Hippocampal formation (tissue), 2 donors: ENCODE measurements around the gene SAC3D1.
A peak's percentile ranks its signal among the peaks of the same experiment; 100 is the strongest.

Experiments
- DNase-seq, 2 donors: peaks; one replicate each; lab custom pipeline; 2025; lab: John Stamatoyannopoulos, UW

The SAC3D1 gene

GRCh38 chr11:65026810-65027209, 14.2 kb upstream of the SAC3D1 start:
- no peak for DNase-seq

GRCh38 chr11:65027213-65028067, 13.6 kb upstream of the SAC3D1 start, which contains the start of gene SNX15:
SNX15 (plus strand) TSS chr11:65027439; CDS start chr11:65027538, 99 bp downstream.
- DNase-seq: peak; percentile 94 to 96

- no peak for DNase-seq
These were observed 8.8 kb upstream of the SAC3D1 start for GRCh38 chr11:65032216-65032615.

- DNase-seq: no peak
These were observed 6.6 kb upstream of the SAC3D1 start for GRCh38 chr11:65034423-65034822.

GRCh38 chr11:65035579-65035978, 5.4 kb upstream of the SAC3D1 start:
- no peak for DNase-seq

GRCh38 chr11:65036931-65037330, 4.1 kb upstream of the SAC3D1 start:
- DNase-seq: peak; percentile 13 to 58

GRCh38 chr11:65040520-65040846, 527 bp upstream of the SAC3D1 start:
- no peak for DNase-seq

GRCh38 chr11:65042891-65043290, 1.9 kb downstream of the SAC3D1 start:
- DNase-seq: no peak

- peak; percentile 5 to 18 for DNase-seq
These were observed 3.0 kb downstream of the SAC3D1 start for GRCh38 chr11:65043881-65044501.

- no peak for DNase-seq
These were observed 4.1 kb downstream of the SAC3D1 start for GRCh38 chr11:65045061-65045460.

- no peak for DNase-seq
These were observed 4.7 kb downstream of the SAC3D1 start for GRCh38 chr11:65045728-65046127.

- DNase-seq: no peak
These were observed 6.8 kb downstream of the SAC3D1 start for GRCh38 chr11:65047581-65048422.

- DNase-seq: no peak
These were observed 10.4 kb downstream of the SAC3D1 start for GRCh38 chr11:65051398-65051858.

- DNase-seq: no peak
These were observed 13.0 kb downstream of the SAC3D1 start for GRCh38 chr11:65053827-65054508.

- DNase-seq: no peak
These were observed 14.5 kb downstream of the SAC3D1 start for GRCh38 chr11:65055538-65055937.

- no peak for DNase-seq
These were observed 16.0 kb downstream of the SAC3D1 start for GRCh38 chr11:65056999-65057398.

GRCh38 chr11:65057526-65057925, 16.5 kb downstream of the SAC3D1 start:
- DNase-seq: no peak

- DNase-seq: no peak
These were observed 17.0 kb downstream of the SAC3D1 start for GRCh38 chr11:65058012-65058411.

- DNase-seq: no peak
These were observed 17.5 kb downstream of the SAC3D1 start, which contains the start of gene NAALADL1 for GRCh38 chr11:65058419-65059054. NAALADL1 (minus strand) TSS chr11:65058553; CDS start chr11:65058521, 32 bp downstream.

GRCh38 chr11:65059523-65059922, 18.5 kb downstream of the SAC3D1 start:
- no peak for DNase-seq
